Esophagus muscularis mucosa (tissue), 3 donors: ENCODE measurements around the gene ARID1B.

Experiments used
- POLR2A ChIP-seq: fragments of 450-650 bp; IDR thresholded peaks from one replicate; pipeline ENCODE4 v1.6.1; 2017; ENCODE audit warnings: antibody characterized with exemption, moderate library complexity, mild to moderate bottlenecking, low read depth
- POLR2AphosphoS5 ChIP-seq, 2 donors: sonication (generic); formaldehyde crosslinking; IDR thresholded peaks; one replicate each; pipeline ENCODE4 v1.6.1; 2017; ENCODE audit warnings: antibody characterized with exemption in 2 of 2
- TF ChIP-seq, protein P1 (sequence below), 3 experiments: fragments of 200-600 bp in 2 of 3; fragments of 450-650 bp in 1 of 3; sonication (generic) in 2 of 3; IDR thresholded peaks; one replicate each; pipeline ENCODE4 v1.5.1; 2017 to 2019; ENCODE audit warnings: antibody characterized with exemption in 3 of 3, mild to moderate bottlenecking in 2 of 3, moderate library complexity in 1 of 3

DNA sequence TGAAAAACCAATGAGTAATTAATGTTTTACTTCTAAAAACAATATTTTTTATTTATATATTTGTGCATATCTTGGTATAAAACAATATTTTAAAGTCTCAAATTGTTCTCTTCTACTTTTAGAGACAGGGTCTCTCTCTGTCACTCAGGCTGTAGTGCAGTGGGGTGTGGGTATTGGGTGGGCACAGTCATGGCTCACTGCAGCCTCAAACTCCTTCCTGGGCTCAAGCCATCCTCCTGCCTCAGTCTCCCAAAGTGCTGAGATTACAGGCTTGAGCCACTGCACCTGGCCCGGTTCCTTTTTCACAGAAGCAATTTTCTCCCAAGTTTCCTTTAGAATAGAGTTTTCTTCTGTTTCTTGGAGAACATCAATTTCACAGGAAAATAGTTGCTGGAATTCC, 443.3 kb downstream of the ARID1B start:
- TF ChIP-seq POLR2A = no peak
- TF ChIP-seq, protein P1, sequence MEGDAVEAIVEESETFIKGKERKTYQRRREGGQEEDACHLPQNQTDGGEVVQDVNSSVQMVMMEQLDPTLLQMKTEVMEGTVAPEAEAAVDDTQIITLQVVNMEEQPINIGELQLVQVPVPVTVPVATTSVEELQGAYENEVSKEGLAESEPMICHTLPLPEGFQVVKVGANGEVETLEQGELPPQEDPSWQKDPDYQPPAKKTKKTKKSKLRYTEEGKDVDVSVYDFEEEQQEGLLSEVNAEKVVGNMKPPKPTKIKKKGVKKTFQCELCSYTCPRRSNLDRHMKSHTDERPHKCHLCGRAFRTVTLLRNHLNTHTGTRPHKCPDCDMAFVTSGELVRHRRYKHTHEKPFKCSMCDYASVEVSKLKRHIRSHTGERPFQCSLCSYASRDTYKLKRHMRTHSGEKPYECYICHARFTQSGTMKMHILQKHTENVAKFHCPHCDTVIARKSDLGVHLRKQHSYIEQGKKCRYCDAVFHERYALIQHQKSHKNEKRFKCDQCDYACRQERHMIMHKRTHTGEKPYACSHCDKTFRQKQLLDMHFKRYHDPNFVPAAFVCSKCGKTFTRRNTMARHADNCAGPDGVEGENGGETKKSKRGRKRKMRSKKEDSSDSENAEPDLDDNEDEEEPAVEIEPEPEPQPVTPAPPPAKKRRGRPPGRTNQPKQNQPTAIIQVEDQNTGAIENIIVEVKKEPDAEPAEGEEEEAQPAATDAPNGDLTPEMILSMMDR (IDR thresholded peaks at IDR 0.05) = no peak
- TF ChIP-seq POLR2AphosphoS5 (IDR thresholded peaks at IDR 0.05) = no peak
